Heart left ventricle (tissue), 16 donors: ENCODE results near the gene SFRP4. TPM values are rescaled to one million over a fixed set of nuclear protein-coding genes. Genes with fewer than 3 reads are reported as not detected.

Experiments used
- ATAC-seq, 4 donors: fragments of 200-7000 bp; cut with Tn5 transposase; one replicate each; pipeline ENCODE4 v1.9.1; 2020 to 2022; ENCODE audit warnings: moderate library complexity in 4 of 4, mild to moderate bottlenecking in 3 of 4, moderate number of reproducible peaks in 1 of 4
- DNase-seq, 5 donors: peaks; one replicate each; pipeline ENCODE4 v3.0.0-alpha.2; 2020
- H3K27ac ChIP-seq, 12 donors: fragments of 200-600 bp; sonication (generic) in 4 of 12; one replicate each; pipeline versions ENCODE4 v1.5.0 to v1.8.0; 2016 to 2022; ENCODE audit warnings: mild to moderate bottlenecking in 2 of 12
- H3K27me3 ChIP-seq, 9 donors: fragments of 200-600 bp; sonication (generic) in 2 of 9; one replicate each; pipeline versions ENCODE4 v1.5.1 to v1.8.0; 2016 to 2022; ENCODE audit warnings: mild to moderate bottlenecking in 3 of 9
- H3K36me3 ChIP-seq, 9 donors: fragments of 200-600 bp; sonication (generic) in 2 of 9; one replicate each; pipeline versions ENCODE4 v1.5.0 to v1.8.0; 2018 to 2022; ENCODE audit warnings: mild to moderate bottlenecking in 2 of 9
- H3K4me1 ChIP-seq, 12 donors: fragments of 200-600 bp; sonication (generic) in 4 of 12; one replicate each; pipeline versions ENCODE4 v1.5.0 to v1.8.0; 2016 to 2022; ENCODE audit warnings: mild to moderate bottlenecking in 3 of 12
- H3K4me3 ChIP-seq, 12 donors: fragments of 200-600 bp; sonication (generic) in 4 of 12; one replicate each; pipeline versions ENCODE4 v1.5.0 to v1.8.0; 2017 to 2022; ENCODE audit warnings: mild to moderate bottlenecking in 9 of 12, moderate library complexity in 4 of 12
- H3K9me3 ChIP-seq, 12 donors: fragments of 200-600 bp; sonication (generic) in 4 of 12; one replicate each; pipeline versions ENCODE4 v1.5.0 to v1.8.0; 2016 to 2022; ENCODE audit warnings: mild to moderate bottlenecking in 1 of 12
- POLR2A ChIP-seq, 2 donors: fragments of 450-650 bp; IDR thresholded peaks; one replicate each; pipeline ENCODE4 v1.6.1; 2017; ENCODE audit warnings: antibody characterized with exemption in 2 of 2, mild to moderate bottlenecking in 2 of 2, moderate library complexity in 2 of 2
- WGBS, 4 donors: extraction: QIAGEN DNeasy Blood & Tissue Kit in 2 of 4; methylation state at CpG; one replicate each; pipeline versions ENCODE4 v1.1.5 to v1.1.7; 2013 to 2018; 5-methylcytosine and 5-hydroxymethylcytosine counted together
- intact Hi-C, 10 donors: fragments of 100-400 bp; cut with DNase I; formaldehyde crosslinking; loops; one replicate each; pipeline versions ENCODE4 v1.11.1 to v1.14.2; 2022
- long read RNA-seq, 3 donors: library from polyadenylated mRNA; unstranded; transcript quantifications; one replicate each; pipeline ENCODE4 v2.0.0, GENCODE V29; 2020 to 2021
- polyA plus RNA-seq, 2 donors: library from polyadenylated mRNA; stranded (reverse); fragments of 200-250 nt; gene quantifications; one replicate each; pipeline ENCODE4 v1.2.3, GENCODE V29; 2013
- total RNA-seq, 9 donors: library from RNA; depleted of rRNA in 2 of 9; stranded (reverse); fragments of >200 nt in 2 of 9; fragmentation: NEBNext Ultra II Directional in 3 of 9; extraction: Animal tissue kit (Norgen Biotek cat#: 25700) in 3 of 9; gene quantifications; one replicate each; pipeline versions ENCODE4 v1.1.0 to v1.2.4, GENCODE V29; 2016 to 2023
- TF ChIP-seq, protein P1 (sequence below), 12 donors: fragments of 200-600 bp; sonication (generic) in 4 of 12; IDR thresholded peaks; one replicate each; pipeline versions ENCODE4 v1.5.0 to v1.8.0; 2018 to 2022; ENCODE audit warnings: antibody characterized with exemption in 12 of 12, mild to moderate bottlenecking in 5 of 12
- donor health status: ischemic (EF 13 %, LVEDD 7.1; RV severe dilation, severe dysfunction).
- donor health status: healthy with polysubstance abuse.
- donor health status: DM: no; HTN: yes; CAD: no.
- donor health status: DM: no; HTN: no; CAD: no.
- donor health status: ischemic (EF 25% LVEDD 6.9; RV normal size, moderate dysfunction).
- donor health status: ischemic (EF 25% LVEDD 5.7; RV mildly dilated, moderate dysfunction).
- donor health status: healthy.
- donor health status: DM: yes; HTN: yes; CAD: no.
- donor health status: ischemic (EF 35%, LVEDD 5.7; RV mildly dilated, moderate dysfunction).
- donor health status: nonischemic (EF 11% LVEDD 7.7; RV severe dilation, severe dysfunction).
- donor health status: DM: yes; HTN: yes; CAD: no.
- donor health status: PGD.
- donor health status: ischemic (EF 29% LVEDD 5.4; RV normal size, mild dysfunction).
- donor health status: nonischemic (EF 23%, LVEDD 6.1; RV moderate dilation, normal function).

SFRP4 gene
- 10 to 100 TPM in 2 of 9 donors, 1 to 10 TPM in 3, under 1 TPM in 4; 0.35 to 21.3 (median 2.0) TPM for total RNA-seq
- polyA plus RNA-seq = under 1 TPM; 0.10 to 0.65 TPM
- long read RNA-seq, donor 1, transcript SFRP4-201 (6 exons, 2,966 nt) = major isoform, 5 of 6 reads
- long read RNA-seq, donor 1, partial matches to known transcripts = 0 of 6 reads
- long read RNA-seq, donor 1, other reads (novel, unspliced or antisense) = 1 of 6 reads
- long read RNA-seq, donor 2, transcript SFRP4-201 (6 exons, 2,966 nt) = major isoform, 9 of 9 reads
- long read RNA-seq, donor 2, partial matches to known transcripts = 0 of 9 reads
- long read RNA-seq, donor 2, other reads (novel, unspliced or antisense) = 0 of 9 reads
- long read RNA-seq, donor 3, transcript SFRP4-201 (6 exons, 2,966 nt) = major isoform, 8 of 10 reads
- long read RNA-seq, donor 3, partial matches to known transcripts = 0 of 10 reads
- long read RNA-seq, donor 3, other reads (novel, unspliced or antisense) = 2 of 10 reads

- Histone ChIP-seq H3K27ac (peak within 1 kb of the TSS in 8 of 12 donors; percentile 42 to 88 (median 74)), H3K36me3 (no peaks in the 10 kb centered on the region), H3K4me1 (peaks cover 0 to 32% (median 13%) of the 10 kb centered on the region in 12 donors), H3K4me3 (peak within 1 kb of the TSS; percentile 33 to 68 (median 56)), H3K27me3 (peaks cover 0 to 21% (median 5%) of the 10 kb centered on the region in 9 donors), H3K9me3 (no peaks in the 10 kb centered on the region)
- DNase-seq (peak; percentile 67 to 76 (median 69)), ATAC-seq (peak; percentile 50 to 73 (median 60))
- WGBS, 4 donors = 0 to 2% (median 1%) methylated on average over 11 to 46 of the region's 46 CpGs
- TF ChIP-seq, protein P1, sequence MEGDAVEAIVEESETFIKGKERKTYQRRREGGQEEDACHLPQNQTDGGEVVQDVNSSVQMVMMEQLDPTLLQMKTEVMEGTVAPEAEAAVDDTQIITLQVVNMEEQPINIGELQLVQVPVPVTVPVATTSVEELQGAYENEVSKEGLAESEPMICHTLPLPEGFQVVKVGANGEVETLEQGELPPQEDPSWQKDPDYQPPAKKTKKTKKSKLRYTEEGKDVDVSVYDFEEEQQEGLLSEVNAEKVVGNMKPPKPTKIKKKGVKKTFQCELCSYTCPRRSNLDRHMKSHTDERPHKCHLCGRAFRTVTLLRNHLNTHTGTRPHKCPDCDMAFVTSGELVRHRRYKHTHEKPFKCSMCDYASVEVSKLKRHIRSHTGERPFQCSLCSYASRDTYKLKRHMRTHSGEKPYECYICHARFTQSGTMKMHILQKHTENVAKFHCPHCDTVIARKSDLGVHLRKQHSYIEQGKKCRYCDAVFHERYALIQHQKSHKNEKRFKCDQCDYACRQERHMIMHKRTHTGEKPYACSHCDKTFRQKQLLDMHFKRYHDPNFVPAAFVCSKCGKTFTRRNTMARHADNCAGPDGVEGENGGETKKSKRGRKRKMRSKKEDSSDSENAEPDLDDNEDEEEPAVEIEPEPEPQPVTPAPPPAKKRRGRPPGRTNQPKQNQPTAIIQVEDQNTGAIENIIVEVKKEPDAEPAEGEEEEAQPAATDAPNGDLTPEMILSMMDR (IDR thresholded peaks at IDR 0.05) = peak; percentile 52 to 80 (median 66)
- TF ChIP-seq POLR2A (IDR thresholded peaks at IDR 0.05) = no peak
- intact Hi-C loops = loop anchor here in 9 of 10 donors (2.0 to 10.0 kb wide), 5 partner anchors 158 to 305 kb away; no protein-coding TSS in a partner anchor
These were observed at the start of gene SFRP4 for GRCh38 chr7:37916673-37917660. TSS of gene SFRP4 (minus strand) at chr7:37916817. CDS start at chr7:37916537, 280 bp downstream.

GRCh38 chr7:37964196-37964595, 47.6 kb upstream of the SFRP4 start:
- no peak for DNase-seq
- Histone ChIP-seq H3K9me3 (no peaks in the 10 kb centered on the region), H3K4me3 (no peak overlapping the region), H3K4me1 (no peaks in the 10 kb centered on the region), H3K27ac (no peak overlapping the region), H3K27me3 (no peaks in the 10 kb centered on the region), H3K36me3 (no peaks in the 10 kb centered on the region)
- no peak for ATAC-seq
- intact Hi-C loops = no loop called here
- 62 to 81% (median 75%) methylated on average over 5 of the region's 5 CpGs for WGBS, 4 donors
- no peak for TF ChIP-seq POLR2A (IDR thresholded peaks at IDR 0.05)
- TF ChIP-seq, protein P1 (IDR thresholded peaks at IDR 0.05) = no peak

GRCh38 chr7:37961251-37961650, 44.6 kb upstream of the SFRP4 start:
- ATAC-seq = no peak
- H3K27me3 ChIP-seq = no peaks in the 10 kb centered on the region
- no peak for TF ChIP-seq POLR2A (IDR thresholded peaks at IDR 0.05)
- TF ChIP-seq, protein P1 (IDR thresholded peaks at IDR 0.05) = no peak
- H3K4me3 ChIP-seq = no peak overlapping the region
- H3K27ac ChIP-seq = no peak overlapping the region
- no peaks in the 10 kb centered on the region for H3K9me3 ChIP-seq
- no peak for DNase-seq
- no peaks in the 10 kb centered on the region for H3K36me3 ChIP-seq
- H3K4me1 ChIP-seq = peaks cover 0 to 2% (median 0%) of the 10 kb centered on the region in 12 donors
- intact Hi-C loops = no loop called here
- 70 to 84% (median 77%) methylated on average over 5 of the region's 5 CpGs for WGBS, 4 donors
